SU-DHL-6 (cell line): Measurements from ENCODE around the gene PPM1L.

Experiments used
- EZH2phosphoT487 ChIP-seq: fragments of 200-600 bp; sonication (generic), shearing (Covaris generic); conservative IDR thresholded peaks from 2 replicates; pipeline ENCODE4 v1.6.1; 2018; ENCODE audit warnings: mild to moderate bottlenecking, antibody characterized with exemption, low read length, moderate library complexity, mixed read lengths
- TF ChIP-seq, protein P1 (sequence below): fragments of 200-600 bp; sonication (generic); IDR thresholded peaks from one replicate; pipeline ENCODE4 v1.5.1; 2017; ENCODE audit warnings: antibody characterized with exemption, mild to moderate bottlenecking, low read length, moderate library complexity; ENCODE audit not compliant: insufficient read depth, poor library complexity, severe bottlenecking

DNA sequence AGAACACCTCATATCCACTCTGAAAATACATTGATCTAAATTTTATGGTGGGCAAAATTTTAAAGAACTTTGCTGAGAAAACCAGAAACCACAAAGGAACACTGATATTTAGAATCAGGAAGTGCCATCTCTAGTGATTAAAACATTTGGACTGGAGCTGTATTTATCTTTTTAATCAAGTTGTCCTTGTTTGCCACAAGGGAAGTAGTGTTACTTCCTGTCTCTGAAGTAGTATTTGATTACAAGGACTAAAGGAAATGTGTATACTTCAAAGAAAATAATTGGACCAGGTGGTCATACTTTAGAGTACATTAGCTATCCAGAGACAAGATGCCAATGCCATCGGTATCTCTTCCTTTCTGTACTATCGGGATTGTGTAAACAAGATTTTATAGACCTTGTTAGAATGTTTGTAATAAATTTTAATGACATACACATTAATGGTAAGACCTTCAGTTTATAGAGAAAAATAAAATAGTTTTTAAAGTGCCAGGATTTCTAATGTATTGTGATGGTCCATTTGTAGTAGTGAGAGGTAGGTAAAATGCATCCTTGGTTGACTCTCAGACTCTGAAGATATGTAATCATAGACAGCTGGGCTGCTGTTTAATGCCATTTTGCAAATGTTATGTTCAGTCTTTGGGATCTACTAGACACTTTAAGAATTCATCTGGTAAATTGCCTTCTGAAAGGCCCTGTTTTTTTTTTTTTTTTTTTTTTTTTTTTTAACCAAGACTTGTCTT, 217.2 kb downstream of the PPM1L start:
- TF ChIP-seq, protein P1, sequence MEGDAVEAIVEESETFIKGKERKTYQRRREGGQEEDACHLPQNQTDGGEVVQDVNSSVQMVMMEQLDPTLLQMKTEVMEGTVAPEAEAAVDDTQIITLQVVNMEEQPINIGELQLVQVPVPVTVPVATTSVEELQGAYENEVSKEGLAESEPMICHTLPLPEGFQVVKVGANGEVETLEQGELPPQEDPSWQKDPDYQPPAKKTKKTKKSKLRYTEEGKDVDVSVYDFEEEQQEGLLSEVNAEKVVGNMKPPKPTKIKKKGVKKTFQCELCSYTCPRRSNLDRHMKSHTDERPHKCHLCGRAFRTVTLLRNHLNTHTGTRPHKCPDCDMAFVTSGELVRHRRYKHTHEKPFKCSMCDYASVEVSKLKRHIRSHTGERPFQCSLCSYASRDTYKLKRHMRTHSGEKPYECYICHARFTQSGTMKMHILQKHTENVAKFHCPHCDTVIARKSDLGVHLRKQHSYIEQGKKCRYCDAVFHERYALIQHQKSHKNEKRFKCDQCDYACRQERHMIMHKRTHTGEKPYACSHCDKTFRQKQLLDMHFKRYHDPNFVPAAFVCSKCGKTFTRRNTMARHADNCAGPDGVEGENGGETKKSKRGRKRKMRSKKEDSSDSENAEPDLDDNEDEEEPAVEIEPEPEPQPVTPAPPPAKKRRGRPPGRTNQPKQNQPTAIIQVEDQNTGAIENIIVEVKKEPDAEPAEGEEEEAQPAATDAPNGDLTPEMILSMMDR: no peak
- no peak for TF ChIP-seq EZH2phosphoT487
